ENCODE measurements around the gene LMO1.

The LMO1 gene

GRCh38 chr11:8257003-8257664, 6.5 kb downstream of the LMO1 start:
- no peaks in the 10 kb centered on the region for H4K20me1 ChIP-seq (ENCODE audit: low read depth, low read length)
- H3K9me2 ChIP-seq (replicated peaks; ENCODE audit: insufficient read depth, low read length): no peaks in the 10 kb centered on the region
- no peaks in the 10 kb centered on the region for H3K27me3 ChIP-seq (ENCODE audit: low read length)
- no peak overlapping the region for H3K4me2 ChIP-seq (ENCODE audit: low read depth, low read length, poor library complexity, severe bottlenecking)
- H3K36me3 ChIP-seq (ENCODE audit: low read length): no peaks in the 10 kb centered on the region
- H3K4me3 ChIP-seq (ENCODE audit: insufficient read depth, low read length, poor library complexity, severe bottlenecking): no peak overlapping the region
- H3K27ac ChIP-seq (ENCODE audit: low read depth, low read length): no peak overlapping the region
- H3K9ac ChIP-seq (ENCODE audit: low read length): no peak overlapping the region
- TF ChIP-seq, protein P1, sequence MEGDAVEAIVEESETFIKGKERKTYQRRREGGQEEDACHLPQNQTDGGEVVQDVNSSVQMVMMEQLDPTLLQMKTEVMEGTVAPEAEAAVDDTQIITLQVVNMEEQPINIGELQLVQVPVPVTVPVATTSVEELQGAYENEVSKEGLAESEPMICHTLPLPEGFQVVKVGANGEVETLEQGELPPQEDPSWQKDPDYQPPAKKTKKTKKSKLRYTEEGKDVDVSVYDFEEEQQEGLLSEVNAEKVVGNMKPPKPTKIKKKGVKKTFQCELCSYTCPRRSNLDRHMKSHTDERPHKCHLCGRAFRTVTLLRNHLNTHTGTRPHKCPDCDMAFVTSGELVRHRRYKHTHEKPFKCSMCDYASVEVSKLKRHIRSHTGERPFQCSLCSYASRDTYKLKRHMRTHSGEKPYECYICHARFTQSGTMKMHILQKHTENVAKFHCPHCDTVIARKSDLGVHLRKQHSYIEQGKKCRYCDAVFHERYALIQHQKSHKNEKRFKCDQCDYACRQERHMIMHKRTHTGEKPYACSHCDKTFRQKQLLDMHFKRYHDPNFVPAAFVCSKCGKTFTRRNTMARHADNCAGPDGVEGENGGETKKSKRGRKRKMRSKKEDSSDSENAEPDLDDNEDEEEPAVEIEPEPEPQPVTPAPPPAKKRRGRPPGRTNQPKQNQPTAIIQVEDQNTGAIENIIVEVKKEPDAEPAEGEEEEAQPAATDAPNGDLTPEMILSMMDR (IDR thresholded peaks at IDR 0.05; ENCODE audit: insufficient read depth, low read length, poor library complexity, severe bottlenecking): no peak
- no peak for TF ChIP-seq EZH2phosphoT487 (conservative IDR thresholded peaks at IDR 0.05; ENCODE audit: low read length)
- no peaks in the 10 kb centered on the region for H3K9me3 ChIP-seq (ENCODE audit: insufficient read depth, low read length)
- no peaks in the 10 kb centered on the region for H3K79me2 ChIP-seq (ENCODE audit: insufficient read depth, low read length)
- H3F3A ChIP-seq (ENCODE audit: insufficient read depth): no peaks in the 10 kb centered on the region
- H2AFZ ChIP-seq (ENCODE audit: low read depth, low read length, severe bottlenecking): no peak overlapping the region

- Histone ChIP-seq H4K20me1 (ENCODE audit: low read depth, low read length) (no peaks in the 10 kb centered on the region), H3K79me2 (ENCODE audit: insufficient read depth, low read length) (no peaks in the 10 kb centered on the region), H3K9me3 (ENCODE audit: insufficient read depth, low read length) (no peaks in the 10 kb centered on the region), H3K4me2 (ENCODE audit: low read depth, low read length, poor library complexity, severe bottlenecking) (no peak overlapping the region), H3F3A (ENCODE audit: insufficient read depth) (no peaks in the 10 kb centered on the region), H3K36me3 (ENCODE audit: low read length) (no peaks in the 10 kb centered on the region), H3K27ac (ENCODE audit: low read depth, low read length) (no peak overlapping the region), H3K9ac (ENCODE audit: low read length) (no peak overlapping the region), H3K4me3 (ENCODE audit: insufficient read depth, low read length, poor library complexity, severe bottlenecking) (no peak overlapping the region), H3K9me2 (replicated peaks; ENCODE audit: insufficient read depth, low read length) (no peaks in the 10 kb centered on the region), H2AFZ (ENCODE audit: low read depth, low read length, severe bottlenecking) (no peak overlapping the region), H3K27me3 (ENCODE audit: low read length) (no peaks in the 10 kb centered on the region)
- no peak for TF ChIP-seq EZH2phosphoT487 (conservative IDR thresholded peaks at IDR 0.05; ENCODE audit: low read length)
- TF ChIP-seq, protein P1 (IDR thresholded peaks at IDR 0.05; ENCODE audit: insufficient read depth, low read length, poor library complexity, severe bottlenecking): no peak
Measured at GRCh38 chr11:8256271-8257002, 7.2 kb downstream of the LMO1 start.

DNA sequence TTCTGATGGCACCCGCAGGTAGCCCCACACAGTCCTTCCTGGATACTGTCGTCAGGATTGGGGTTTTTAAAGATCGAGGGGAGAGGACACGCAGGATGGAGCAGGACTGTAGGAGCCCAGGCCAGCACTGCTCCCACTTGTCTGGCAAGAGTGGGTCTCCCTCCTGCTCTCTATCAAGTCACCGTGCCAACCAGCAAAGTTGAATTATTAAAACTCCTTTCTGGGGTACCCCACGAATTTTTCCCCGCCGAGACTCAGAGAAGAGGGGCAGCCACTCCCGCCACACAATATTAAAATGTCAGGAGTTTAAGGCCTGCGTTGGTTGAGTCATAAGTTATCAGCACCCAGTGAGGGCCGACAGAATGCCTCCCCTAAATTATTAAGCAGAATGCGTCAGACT, 10.1 kb downstream of the LMO1 start:
- no peak overlapping the region for H3K4me3 ChIP-seq (ENCODE audit: insufficient read depth, low read length, poor library complexity, severe bottlenecking)
- TF ChIP-seq, protein P1 (IDR thresholded peaks at IDR 0.05; ENCODE audit: insufficient read depth, low read length, poor library complexity, severe bottlenecking): no peak
- no peak for TF ChIP-seq EZH2phosphoT487 (conservative IDR thresholded peaks at IDR 0.05; ENCODE audit: low read length)
- H3K9ac ChIP-seq (ENCODE audit: low read length): no peak overlapping the region
- no peak overlapping the region for H3K4me2 ChIP-seq (ENCODE audit: low read depth, low read length, poor library complexity, severe bottlenecking)
- H4K20me1 ChIP-seq (ENCODE audit: low read depth, low read length): no peaks in the 10 kb centered on the region
- no peak overlapping the region for H2AFZ ChIP-seq (ENCODE audit: low read depth, low read length, severe bottlenecking)
- H3K27ac ChIP-seq (ENCODE audit: low read depth, low read length): no peak overlapping the region
- H3K79me2 ChIP-seq (ENCODE audit: insufficient read depth, low read length): no peaks in the 10 kb centered on the region
- no peaks in the 10 kb centered on the region for H3K36me3 ChIP-seq (ENCODE audit: low read length)
- no peaks in the 10 kb centered on the region for H3F3A ChIP-seq (ENCODE audit: insufficient read depth)
- no peaks in the 10 kb centered on the region for H3K27me3 ChIP-seq (ENCODE audit: low read length)
- H3K9me2 ChIP-seq (replicated peaks; ENCODE audit: insufficient read depth, low read length): no peaks in the 10 kb centered on the region
- no peaks in the 10 kb centered on the region for H3K9me3 ChIP-seq (ENCODE audit: insufficient read depth, low read length)
